NCI-H748 treated with DMSO at 0.1 percent for 48 hours (cell line): ENCODE data around the gene PLA2G4B.
A peak's percentile ranks its signal among the peaks of the same experiment; 100 is the strongest.
"Not testable (repeated sequence)": the region's sequence is repeated elsewhere in the genome, so short reads cannot be mapped to it uniquely, and the experiment has no call there.

Experiments used
- DNase-seq: peaks from one replicate; lab custom pipeline; 2025; lab: John Stamatoyannopoulos, UW

PLA2G4B gene

DNA sequence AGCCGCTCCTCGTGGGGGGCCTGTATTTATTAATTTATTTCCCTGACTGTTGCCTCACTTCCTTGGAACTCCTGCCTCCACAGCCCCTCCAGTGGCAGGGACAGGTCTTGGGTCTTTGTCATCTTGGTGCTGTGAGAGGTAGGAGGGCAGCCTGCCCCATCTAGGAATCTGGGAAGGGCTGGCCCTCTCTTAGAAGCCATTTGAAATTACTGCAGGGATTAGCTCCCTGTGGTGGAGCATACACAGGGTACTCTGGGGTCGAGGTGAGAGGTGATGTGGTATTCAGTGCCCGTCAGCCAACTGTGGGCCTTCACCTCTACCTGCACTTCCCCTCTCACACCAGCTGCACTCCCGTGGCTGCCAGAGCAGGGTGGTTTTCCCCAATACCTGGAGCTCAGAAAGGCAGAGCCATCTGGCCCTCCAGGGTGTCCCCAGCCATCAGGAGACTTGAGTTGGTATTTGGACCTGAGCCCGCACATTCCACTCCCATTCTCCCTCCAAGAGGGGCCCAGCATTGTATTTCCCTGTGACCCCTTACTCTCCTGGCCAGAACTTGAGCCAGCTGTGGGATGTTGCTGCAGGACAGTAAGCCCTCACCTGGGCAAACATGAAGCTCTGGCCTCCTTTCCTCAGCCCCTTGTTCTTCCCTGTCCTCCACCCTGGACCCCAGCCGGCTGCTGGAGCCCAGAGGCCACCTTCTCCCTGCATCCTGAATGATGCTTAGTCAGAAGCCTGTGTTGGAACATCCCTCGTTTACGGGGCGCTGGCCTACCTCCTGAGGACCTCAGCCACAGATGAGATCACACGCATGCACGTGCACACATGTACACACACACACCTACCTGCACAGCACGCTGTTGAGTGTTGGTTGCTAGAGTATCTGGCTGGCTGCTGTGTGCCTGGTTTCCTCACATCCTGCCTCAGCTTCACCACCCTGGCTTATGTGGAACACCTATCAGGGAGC is 12.8 kb upstream of the PLA2G4B start:
- no peak for DNase-seq

GRCh38 chr15:41827290-41827879 is 11.3 kb upstream of the PLA2G4B start:
- no peak for DNase-seq

DNA sequence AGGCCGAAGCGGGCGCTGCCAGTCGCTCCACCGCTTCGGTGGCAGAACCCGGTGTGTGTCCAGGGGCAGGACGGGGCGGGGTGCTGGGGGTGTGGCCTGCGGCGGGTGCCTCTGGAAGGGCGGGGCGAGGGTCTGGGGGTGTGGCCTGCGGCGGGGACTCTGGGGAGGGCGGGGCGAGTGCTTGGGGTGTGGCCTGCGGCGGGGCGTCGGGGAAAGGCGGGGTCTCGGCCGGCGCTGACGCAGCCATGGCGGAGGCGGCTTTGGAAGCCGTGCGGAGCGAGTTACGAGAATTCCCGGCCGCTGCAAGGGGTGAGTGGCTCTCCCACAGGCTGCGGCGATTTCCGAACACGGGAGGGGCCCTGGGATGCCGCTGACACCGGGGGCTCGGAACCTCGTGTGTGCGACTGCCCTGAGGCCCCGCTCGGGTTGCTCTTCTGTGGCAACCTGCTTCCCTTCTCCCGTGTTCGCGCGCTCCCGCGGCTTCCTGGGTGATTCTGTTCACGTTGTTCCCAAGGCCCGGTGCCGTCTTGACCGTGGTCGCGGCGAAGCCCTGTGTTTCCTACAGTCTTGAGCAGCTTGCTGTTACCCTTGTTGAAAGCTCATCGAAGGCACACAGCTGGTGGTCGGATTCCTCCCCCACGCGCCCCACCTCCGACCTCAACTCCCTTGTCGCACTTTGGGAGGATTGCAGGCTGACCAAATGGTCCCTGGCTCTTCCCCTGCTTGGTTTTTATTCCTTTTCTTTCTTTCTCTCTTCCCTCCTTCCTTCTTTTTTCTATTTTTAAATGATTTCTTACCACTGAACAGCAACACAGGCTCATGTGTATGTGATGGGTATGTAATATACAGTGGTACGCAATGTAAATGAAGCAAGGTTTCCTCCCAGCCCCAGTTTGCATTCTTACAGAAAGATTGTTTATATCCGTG is 10.5 kb upstream of the PLA2G4B start, which contains the start of gene JMJD7:
JMJD7 (plus strand) TSS at position 213 of the 927 bp plus-strand sequence; CDS start at position 246, 33 bp downstream.
- peak; percentile 37 for DNase-seq

DNA sequence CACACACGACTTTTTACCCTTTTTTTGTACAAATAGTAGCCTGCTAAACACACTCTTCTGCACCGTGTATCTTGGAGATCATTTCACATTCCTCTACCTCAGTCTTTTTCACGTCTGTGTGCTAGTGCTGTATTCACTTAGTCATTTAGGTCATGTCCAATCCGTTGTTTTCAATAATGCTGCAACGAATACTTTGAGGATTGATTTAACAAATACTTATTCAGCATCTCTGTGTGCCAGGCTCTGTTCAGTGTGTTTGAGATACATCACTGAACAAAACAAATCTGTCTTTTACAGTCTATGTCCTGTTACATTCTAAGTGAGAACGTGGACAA is 9.9 kb upstream of the PLA2G4B start:
- no peak for DNase-seq

DNA sequence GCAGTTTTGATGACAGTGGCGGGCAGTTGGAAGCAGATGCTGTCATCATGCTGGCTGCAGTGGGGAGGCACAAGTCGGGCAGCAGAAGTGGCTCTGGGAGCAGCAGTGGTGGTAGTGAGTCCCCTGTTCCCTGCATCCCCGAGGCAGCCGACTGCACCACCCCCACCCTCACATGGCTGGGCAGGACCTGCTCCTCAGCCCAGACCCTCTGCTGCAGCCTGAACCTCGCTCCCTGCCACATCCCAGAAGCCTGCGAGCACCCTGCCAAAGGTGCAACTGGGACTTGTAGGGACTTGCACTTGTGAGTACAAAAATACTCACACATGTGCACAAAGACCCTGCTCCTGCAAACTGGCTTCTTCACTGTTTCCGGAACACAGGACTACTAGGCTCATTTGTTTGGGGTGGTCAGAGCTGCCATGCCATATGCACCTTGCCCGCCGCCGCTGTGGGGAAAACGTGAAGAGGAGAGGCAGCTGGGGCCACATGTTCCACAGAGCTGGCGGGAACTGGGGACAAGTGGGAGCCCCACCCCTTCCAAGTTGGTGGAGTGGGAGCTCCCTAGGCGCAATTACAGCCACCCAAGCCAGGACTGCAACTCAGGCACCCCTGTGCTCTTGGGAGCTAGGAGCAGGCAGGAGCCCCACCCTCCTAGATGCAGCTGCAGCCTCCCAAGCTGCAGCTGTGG is 8.5 kb upstream of the PLA2G4B start:
- no peak for DNase-seq

GRCh38 chr15:41831291-41831690 is 7.4 kb upstream of the PLA2G4B start:
- DNase-seq, result not testable (repeated sequence)

GRCh38 chr15:41832208-41832607 is 6.4 kb upstream of the PLA2G4B start:
- DNase-seq, result no peak

GRCh38 chr15:41832875-41833274 is 5.8 kb upstream of the PLA2G4B start:
- no peak for DNase-seq

DNA sequence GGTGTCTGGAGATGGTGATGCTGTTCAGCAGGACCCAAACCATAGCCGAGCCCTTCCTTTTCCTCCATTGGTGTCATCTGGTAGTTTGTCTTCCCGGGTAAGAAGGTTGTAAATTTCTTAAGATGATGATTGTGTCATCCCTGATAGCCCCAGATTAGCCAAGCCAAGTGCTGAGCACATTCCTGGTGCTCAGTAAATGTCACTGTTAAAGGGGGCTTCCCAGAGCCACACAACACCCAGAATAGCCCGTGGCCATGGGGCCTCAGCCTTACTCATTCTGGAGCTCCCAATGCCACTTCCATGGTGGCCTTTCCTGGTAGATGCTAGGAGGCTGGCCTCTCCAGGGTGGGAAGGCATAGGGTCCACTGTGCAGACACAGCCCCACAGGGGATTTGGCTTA is 4.6 kb upstream of the PLA2G4B start:
- DNase-seq, result no peak

DNA sequence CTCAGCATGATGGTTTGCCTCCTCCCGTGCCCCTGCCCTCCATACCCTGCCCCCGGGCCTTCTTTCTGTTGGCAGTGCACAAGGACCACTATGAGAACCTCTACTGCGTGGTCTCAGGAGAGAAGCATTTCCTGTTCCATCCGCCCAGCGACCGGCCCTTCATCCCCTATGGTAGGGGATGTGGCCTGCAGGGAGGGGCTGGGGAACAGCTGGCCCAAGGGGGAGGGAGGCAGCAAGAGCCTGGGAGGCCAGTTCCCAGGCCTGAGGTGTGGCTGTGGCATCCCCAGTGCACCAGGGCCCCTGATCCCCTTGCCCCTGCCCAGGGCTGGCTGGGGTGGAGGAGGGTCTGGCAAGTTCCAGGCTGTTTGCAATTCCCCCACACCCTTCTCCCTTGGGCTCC is 2.6 kb upstream of the PLA2G4B start:
- DNase-seq, result no peak

DNA sequence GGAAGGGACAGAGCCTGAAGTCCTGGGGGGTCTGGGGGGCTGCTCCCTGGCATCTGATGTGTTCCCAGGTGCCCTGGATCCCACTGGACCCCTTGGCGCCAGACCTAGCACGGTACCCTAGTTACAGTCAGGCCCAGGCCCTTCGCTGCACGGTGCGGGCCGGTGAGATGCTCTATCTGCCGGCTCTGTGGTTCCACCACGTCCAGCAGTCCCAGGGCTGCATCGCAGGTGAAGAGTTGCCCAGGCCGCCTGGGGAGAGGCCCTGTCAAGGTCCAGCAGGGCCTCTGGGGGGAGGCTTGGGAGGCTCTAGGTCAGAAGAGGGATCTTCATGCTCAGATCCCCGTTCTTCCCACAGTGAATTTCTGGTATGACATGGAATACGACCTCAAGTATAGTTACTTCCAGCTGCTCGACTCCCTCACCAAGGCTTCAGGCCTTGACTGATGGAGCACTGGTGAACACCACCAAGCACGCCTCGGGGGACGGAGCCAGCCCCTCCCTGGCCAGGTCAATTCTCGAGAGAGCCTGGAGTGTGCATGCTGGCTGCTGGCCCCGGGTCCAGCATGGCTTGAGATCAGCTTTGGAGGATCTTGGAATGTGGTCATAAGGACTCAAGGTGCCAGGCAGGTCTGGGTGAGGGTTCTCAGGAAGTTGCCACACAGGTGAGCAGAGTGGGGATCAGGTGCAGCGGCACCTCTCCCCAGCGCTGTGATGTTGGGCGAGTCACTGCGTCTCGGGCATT is 1.8 kb upstream of the PLA2G4B start:
- DNase-seq, result no peak

DNA sequence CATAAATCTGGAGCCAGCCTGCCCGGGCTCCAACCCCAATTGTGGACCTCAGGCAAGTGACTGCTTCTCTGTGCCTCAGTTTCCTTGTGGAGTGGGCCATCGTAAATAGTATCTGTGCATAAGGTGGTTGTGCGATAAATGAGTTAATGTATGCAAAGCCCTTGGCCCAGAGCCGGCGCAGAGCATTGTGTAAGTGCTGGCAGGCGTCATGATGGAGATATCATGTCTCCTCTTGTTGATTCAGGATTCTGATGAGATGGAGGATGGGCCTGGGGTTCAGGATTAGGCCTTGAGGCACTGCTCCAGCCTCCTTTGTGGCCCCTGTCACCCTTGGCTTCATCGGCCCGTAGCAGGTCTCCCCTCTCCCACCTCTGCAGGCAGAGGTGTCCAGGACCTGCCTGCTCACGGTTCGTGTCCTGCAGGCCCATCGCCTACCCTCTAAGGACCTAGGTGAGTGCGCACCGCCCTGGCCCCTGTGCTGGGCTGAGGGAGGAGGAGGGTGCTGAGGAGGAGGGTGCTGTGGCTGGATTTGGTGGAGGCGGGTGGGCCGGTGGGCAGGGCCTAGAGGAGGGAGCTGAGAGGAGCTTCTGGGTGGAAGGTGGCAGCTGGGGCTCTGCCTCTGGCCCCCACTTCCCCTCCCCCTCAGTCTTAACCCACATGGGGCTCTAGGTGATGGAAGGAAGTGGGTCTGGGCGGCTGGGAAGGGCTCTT is 1.3 kb downstream of the PLA2G4B start:
- DNase-seq, result no peak

GRCh38 chr15:41840673-41841072 is 2.0 kb downstream of the PLA2G4B start:
- DNase-seq, result no peak

DNA sequence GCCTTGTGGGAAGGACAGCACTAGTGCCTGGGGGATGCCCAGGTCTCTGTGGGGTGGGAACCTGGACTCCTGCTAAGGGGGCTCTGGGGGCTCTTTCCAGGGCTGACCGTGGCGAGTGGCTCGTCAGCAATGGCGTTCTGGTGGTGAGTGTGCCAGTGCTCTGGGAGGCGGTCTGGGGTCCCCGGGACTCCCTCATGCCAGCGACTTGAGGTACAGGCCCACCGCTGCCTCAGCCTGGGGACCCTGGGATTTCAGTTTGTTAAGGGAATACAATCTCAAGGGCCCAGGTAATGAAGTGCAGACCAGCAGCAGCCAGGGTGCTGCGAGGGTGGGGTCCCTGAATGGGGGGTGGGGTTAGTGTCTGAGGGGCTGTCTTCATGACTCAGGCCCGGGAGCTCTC is 2.5 kb downstream of the PLA2G4B start:
- DNase-seq, result no peak

- DNase-seq, result no peak
Observed at GRCh38 chr15:41842229-41842628, 3.6 kb downstream of the PLA2G4B start.

DNA sequence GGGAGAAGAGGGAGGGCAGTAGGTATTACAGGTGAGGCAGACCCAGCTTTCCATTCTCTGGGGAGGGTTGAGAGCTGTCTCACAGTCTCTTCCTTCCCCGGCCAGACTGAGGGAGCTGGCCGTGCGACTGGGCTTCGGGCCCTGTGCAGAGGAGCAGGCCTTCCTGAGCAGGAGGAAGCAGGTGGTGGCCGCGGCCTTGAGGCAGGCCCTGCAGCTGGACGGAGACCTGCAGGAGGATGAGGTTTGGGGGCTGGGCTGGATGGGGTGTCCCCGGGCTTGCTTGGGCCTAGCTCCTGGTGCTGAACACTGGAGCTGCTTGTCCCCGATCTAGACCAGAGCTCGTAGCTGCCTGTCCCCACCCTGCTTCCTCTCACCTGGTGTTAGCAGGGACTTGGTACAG is 4.9 kb downstream of the PLA2G4B start:
- DNase-seq, result no peak

GRCh38 chr15:41844814-41845213 is 6.2 kb downstream of the PLA2G4B start:
- DNase-seq, result no peak

GRCh38 chr15:41847206-41847605 is 8.6 kb downstream of the PLA2G4B start:
- DNase-seq, result no peak

DNA sequence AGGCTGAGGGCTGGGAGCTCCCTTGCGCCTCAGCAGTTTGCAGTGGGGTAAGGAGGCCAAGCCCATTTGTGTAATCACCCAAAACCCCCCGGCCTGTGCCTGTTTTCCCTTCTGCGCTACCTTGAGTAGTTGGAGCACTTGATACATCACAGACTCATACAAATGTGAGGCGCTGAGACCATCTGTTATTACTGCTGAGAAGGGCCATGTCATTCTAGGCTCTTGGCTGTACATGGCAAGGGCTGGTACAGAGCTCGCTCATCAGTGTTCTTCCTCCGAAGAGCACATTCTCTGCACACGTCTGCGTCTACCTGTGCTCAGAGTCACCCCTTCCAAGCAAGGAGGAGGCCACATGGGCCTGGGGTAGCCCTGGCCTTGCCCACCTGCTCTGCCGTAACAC is 9.3 kb downstream of the PLA2G4B start:
- DNase-seq, result no peak

DNA sequence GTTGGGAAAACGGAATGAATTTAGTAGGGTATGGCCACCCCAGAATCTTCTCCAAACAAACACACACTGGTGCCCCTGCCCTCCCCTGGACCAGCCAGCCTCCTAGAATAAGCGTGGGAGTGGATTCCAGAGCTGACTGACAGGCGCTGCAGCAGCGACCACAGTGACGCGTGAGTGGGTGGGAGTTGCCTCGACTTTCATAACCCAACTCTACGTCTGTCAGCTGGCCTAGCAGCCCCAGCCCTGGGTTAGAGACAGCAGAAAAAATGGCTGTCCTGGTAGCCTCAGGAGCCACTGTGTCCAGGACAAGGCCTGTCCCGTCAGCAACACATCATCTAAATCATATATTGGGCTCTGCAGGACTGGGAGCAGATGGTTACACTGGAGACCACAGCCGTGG is 10.0 kb downstream of the PLA2G4B start:
- no peak for DNase-seq
